ENCODE measurements around the gene PEMT.
A peak's percentile ranks its signal among the peaks of the same experiment; 100 is the strongest.

Gene PEMT

DNA sequence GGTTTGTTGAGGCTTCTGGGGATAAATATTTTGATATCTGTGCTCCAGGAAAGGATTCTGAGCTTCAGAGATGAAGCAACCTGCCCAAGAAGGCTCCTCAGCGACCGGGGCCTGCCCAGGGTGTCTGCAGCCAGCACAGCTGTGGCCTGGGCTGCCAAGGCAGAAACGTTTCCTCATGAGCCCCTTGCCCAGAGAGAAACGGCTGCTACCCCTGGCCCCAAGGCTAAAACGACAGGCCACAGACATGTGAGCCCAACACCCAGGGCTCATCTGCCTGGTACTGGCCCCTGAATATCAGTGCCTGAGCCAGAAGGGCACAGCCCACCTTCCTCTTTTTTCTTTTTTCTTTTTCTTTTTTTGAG is 49.9 kb downstream of the PEMT start:
- no peaks in the 10 kb centered on the region for H3K27me3 Mint-ChIP-seq (ENCODE audit: low read depth)
- no peak overlapping the region for H3K4me3 Mint-ChIP-seq
- H3K9me3 Mint-ChIP-seq = no peaks in the 10 kb centered on the region
- H3K36me3 Mint-ChIP-seq (ENCODE audit: low read depth) = no peaks in the 10 kb centered on the region
- H3K27ac Mint-ChIP-seq = peak overlapping the region in 1 of 3 experiments; percentile 51
- H3K4me1 Mint-ChIP-seq = peaks cover 40% of the 10 kb centered on the region
- TF ChIP-seq, protein P1, sequence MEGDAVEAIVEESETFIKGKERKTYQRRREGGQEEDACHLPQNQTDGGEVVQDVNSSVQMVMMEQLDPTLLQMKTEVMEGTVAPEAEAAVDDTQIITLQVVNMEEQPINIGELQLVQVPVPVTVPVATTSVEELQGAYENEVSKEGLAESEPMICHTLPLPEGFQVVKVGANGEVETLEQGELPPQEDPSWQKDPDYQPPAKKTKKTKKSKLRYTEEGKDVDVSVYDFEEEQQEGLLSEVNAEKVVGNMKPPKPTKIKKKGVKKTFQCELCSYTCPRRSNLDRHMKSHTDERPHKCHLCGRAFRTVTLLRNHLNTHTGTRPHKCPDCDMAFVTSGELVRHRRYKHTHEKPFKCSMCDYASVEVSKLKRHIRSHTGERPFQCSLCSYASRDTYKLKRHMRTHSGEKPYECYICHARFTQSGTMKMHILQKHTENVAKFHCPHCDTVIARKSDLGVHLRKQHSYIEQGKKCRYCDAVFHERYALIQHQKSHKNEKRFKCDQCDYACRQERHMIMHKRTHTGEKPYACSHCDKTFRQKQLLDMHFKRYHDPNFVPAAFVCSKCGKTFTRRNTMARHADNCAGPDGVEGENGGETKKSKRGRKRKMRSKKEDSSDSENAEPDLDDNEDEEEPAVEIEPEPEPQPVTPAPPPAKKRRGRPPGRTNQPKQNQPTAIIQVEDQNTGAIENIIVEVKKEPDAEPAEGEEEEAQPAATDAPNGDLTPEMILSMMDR (IDR thresholded peaks at IDR 0.05; ENCODE audit: unreplicated experiment in 3 of 3) = no peak

DNA sequence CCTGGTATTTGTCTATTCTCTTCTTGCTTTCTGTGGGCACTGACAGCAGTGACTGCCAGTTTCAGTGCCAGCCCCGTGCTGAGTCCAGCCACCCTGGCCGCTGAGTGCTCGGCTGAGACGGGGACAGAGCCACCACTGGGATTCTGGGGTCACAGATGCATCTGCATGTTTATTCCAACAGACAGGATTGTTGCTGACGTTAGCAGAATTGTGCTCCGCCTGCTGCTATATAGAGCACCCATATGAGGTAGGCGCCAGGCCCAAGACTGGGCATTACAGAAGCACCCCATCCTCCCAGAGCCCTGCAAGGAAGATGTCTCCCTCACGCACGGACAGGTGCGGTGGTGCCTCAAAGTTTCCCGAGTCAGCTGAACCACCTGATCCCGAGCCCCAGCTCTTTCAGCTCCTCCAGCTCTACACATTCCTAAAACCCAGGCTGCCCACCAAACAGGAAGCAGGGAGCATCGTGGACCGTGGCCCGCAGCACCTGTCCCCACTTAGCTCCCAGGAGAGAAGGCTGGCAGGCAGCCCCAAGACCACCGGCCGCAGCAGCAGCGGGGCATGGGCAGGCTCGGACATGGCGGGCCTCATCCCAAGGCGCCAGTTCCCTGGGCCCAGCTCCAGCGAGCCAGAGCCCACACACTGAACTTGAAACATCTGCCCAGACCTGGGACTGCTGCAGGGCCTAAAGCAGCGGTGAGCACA is 50.4 kb downstream of the PEMT start:
- no peaks in the 10 kb centered on the region for H3K27me3 Mint-ChIP-seq (ENCODE audit: low read depth)
- H3K36me3 Mint-ChIP-seq (ENCODE audit: low read depth) = no peaks in the 10 kb centered on the region
- peaks cover 38% of the 10 kb centered on the region for H3K4me1 Mint-ChIP-seq
- no peak overlapping the region for H3K4me3 Mint-ChIP-seq
- no peaks in the 10 kb centered on the region for H3K9me3 Mint-ChIP-seq
- TF ChIP-seq, protein P1 (IDR thresholded peaks at IDR 0.05; ENCODE audit: unreplicated experiment in 3 of 3) = no peak
- H3K27ac Mint-ChIP-seq = peak overlapping the region in 1 of 3 experiments; percentile 51

DNA sequence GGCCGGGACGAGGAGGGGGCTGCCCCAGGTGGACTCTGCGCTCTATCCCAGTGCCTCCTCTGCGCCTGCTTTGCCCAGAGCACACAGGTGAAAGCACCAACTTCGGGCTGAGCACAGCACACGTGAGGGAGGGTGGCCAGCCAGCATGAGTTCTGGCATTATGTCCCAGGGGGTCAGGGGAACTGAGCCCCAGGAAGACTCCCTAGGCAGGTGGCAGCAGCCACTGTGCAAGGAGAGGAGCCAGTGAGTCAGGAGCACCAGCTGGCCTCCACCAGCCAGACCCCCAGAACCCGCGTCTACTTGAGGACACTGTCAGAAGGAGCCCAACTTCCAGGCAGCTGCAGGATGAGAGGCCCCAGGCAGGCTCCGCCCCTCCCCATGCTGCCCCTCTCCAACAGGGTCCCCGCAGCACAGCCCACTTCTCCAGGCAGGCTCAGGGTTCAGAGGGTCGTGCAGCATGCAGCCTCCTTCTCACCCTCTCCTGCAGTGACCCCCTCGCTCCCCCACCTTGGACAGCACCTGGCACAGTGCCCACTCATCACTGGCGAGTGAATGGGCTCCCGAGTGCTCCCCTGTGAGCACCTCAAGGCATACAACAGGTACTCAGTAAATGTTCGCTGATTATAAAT is 51.1 kb downstream of the PEMT start:
- Mint-ChIP-seq H3K4me3 (no peak overlapping the region), H3K27ac (peak overlapping the region in 1 of 3 experiments; percentile 51), H3K36me3 (ENCODE audit: low read depth) (no peaks in the 10 kb centered on the region), H3K9me3 (no peaks in the 10 kb centered on the region), H3K27me3 (ENCODE audit: low read depth) (no peaks in the 10 kb centered on the region), H3K4me1 (peaks cover 31% of the 10 kb centered on the region)
- TF ChIP-seq, protein P1 (IDR thresholded peaks at IDR 0.05; ENCODE audit: unreplicated experiment in 3 of 3) = no peak

DNA sequence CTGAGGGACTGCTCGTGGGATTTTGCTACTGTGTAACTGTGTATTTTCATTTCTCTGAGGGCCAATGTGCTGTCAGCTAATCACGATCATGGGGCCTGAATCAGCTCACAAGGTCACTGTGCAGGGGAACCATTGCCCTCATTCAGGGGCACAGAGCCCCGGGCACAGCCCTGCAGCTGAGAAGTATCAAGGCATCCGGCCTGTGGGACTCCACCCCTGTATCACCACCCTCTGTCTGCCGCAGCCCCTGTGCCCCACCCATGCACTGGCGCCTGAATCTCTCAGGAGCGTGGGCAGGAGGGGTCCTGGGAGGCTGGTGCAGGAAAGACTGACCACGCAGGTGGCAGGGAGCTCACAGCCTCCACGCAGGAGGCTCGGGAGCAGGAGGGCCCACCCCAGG is 51.9 kb downstream of the PEMT start:
- Mint-ChIP-seq H3K36me3 (ENCODE audit: low read depth) (no peaks in the 10 kb centered on the region), H3K27me3 (ENCODE audit: low read depth) (no peaks in the 10 kb centered on the region), H3K4me3 (no peak overlapping the region), H3K4me1 (peaks cover 29% of the 10 kb centered on the region), H3K9me3 (no peaks in the 10 kb centered on the region), H3K27ac (peak overlapping the region in 2 of 3 experiments; percentile 41 to 68)
- TF ChIP-seq, protein P1 (IDR thresholded peaks at IDR 0.05; ENCODE audit: unreplicated experiment in 3 of 3) = no peak

DNA sequence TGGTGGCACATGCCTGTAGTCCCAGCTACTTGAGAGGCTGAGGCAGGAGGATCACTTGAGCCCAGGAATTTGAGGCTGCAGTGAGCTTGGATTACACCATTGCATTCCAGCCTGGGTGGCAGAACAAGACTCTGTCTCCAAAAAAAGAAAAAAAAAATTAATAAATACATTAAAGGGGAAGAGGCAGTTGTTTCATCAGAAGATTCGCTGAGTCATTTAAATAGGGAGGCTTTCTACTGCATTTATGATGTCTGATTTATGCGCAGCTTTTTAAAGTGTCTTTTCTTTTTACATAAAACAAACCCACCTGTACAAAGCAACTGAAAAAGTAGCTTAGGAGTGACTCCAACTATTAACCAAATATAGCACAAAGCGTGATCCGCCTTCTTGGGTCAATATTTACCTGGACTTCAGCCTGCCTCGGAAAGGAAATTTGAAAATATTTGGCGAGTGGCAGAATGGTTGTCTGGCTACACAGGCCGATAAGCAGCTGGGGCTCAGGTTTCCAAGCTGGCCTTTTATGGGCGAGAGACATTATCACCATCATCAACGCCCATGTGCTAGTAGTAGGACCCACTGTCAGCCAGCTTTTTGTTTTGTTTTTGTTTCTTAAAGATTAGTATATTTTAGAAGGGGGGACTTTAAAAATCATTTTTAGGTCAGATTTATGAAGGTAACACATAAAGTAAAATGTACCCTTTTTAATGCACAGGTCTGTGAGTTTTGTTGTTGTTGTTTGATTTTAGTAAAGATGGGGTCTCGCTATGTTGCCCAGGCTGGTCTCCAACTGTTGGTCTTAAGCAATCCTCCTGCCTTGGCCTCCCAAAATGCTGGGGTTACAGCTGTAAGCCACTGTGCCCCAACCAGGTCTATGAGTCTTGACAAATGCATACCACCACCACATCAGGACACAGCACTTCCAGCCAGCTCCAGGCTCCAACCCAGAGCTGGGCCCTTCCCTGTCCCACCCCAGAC is 52.8 kb downstream of the PEMT start:
- TF ChIP-seq, protein P1 (IDR thresholded peaks at IDR 0.05; ENCODE audit: unreplicated experiment in 3 of 3) = no peak
- no peak overlapping the region for H3K4me3 Mint-ChIP-seq
- H3K9me3 Mint-ChIP-seq = no peaks in the 10 kb centered on the region
- peaks cover 26% of the 10 kb centered on the region for H3K4me1 Mint-ChIP-seq
- no peaks in the 10 kb centered on the region for H3K27me3 Mint-ChIP-seq (ENCODE audit: low read depth)
- H3K36me3 Mint-ChIP-seq (ENCODE audit: low read depth) = no peaks in the 10 kb centered on the region
- peak overlapping the region in 2 of 3 experiments; percentile 7 to 68 for H3K27ac Mint-ChIP-seq
